HepG2 (cell line): Measurements from ENCODE around the gene TRIO. TPM values are rescaled to one million over a fixed set of nuclear protein-coding genes. Genes with fewer than 3 reads are reported as not detected.

Experiments used
- ATF7-NPFF ChIP-seq: sonication (generic); formaldehyde crosslinking; IDR thresholded peaks from 2 replicates; pipeline ENCODE4 v1.8.1; 2023; ENCODE audit warnings: mild to moderate bottlenecking, low read depth, missing genetic modification reagents, moderate library complexity
- CBFB ChIP-seq: sonication (generic); formaldehyde crosslinking; IDR thresholded peaks from 2 replicates; pipeline ENCODE4 v1.4.0; 2020; ENCODE audit warnings: missing genetic modification reagents
- FOSL1 ChIP-seq: sonication (generic); formaldehyde crosslinking; IDR thresholded peaks from 2 replicates; pipeline ENCODE4 v1.9.0; 2021; ENCODE audit warnings: missing genetic modification reagents, borderline replicate concordance
- HDAC2 ChIP-seq: sonication (generic); formaldehyde crosslinking; IDR thresholded peaks from 2 replicates; pipeline ENCODE4 v1.4.0; 2020; ENCODE audit warnings: missing genetic modification reagents
- HNF1A ChIP-seq, 2 experiments: sonication (generic) in 1 of 2; formaldehyde crosslinking in 1 of 2; IDR thresholded peaks; 2 replicates each; pipeline versions ENCODE4 v1.4.0 to v1.6.1; 2016 to 2020; ENCODE audit warnings: borderline replicate concordance in 1 of 2, low read depth in 1 of 2, mild to moderate bottlenecking in 1 of 2, missing genetic modification reagents in 1 of 2
- HNRNPLL ChIP-seq: fragments of 200-400 bp; formaldehyde crosslinking; IDR thresholded peaks from 2 replicates; pipeline ENCODE4 v1.6.1; 2017; ENCODE audit warnings: mild to moderate bottlenecking, low read depth, low read length; ENCODE audit not compliant: poor library complexity, severe bottlenecking
- IRF2 ChIP-seq: IDR thresholded peaks from 2 replicates; pipeline ENCODE4 v1.6.1; 2018; ENCODE audit warnings: missing genetic modification reagents, missing compliant biosample characterization
- KAT8 ChIP-seq: IDR thresholded peaks from 2 replicates; pipeline ENCODE4 v1.6.1; 2016; ENCODE audit warnings: missing genetic modification reagents, missing compliant biosample characterization
- KLF16 ChIP-seq, 2 experiments: sonication (generic) in 1 of 2; formaldehyde crosslinking in 1 of 2; IDR thresholded peaks; 2 replicates each; pipeline versions ENCODE4 v1.6.1 to v1.8.0; 2016 to 2023; ENCODE audit warnings: missing genetic modification reagents in 2 of 2, missing compliant biosample characterization in 1 of 2
- LCORL ChIP-seq, 2 experiments: fragments of 450-650 bp in 1 of 2; sonication (generic) in 1 of 2; formaldehyde crosslinking in 1 of 2; IDR thresholded peaks; 2 replicates each; pipeline versions ENCODE4 v1.5.0 to v1.6.1; 2017 to 2020; ENCODE audit warnings: antibody characterized with exemption in 1 of 2, missing genetic modification reagents in 1 of 2
- SATB2 ChIP-seq: sonication (generic); formaldehyde crosslinking; IDR thresholded peaks from 2 replicates; pipeline ENCODE4 v1.5.0; 2020; ENCODE audit warnings: missing genetic modification reagents
- SMARCC2 ChIP-seq: fragments of 450-650 bp; IDR thresholded peaks from 2 replicates; pipeline ENCODE4 v1.6.1; 2017; ENCODE audit warnings: antibody characterized with exemption, mild to moderate bottlenecking
- U2AF1 ChIP-seq: fragments of 200-400 bp; formaldehyde crosslinking; optimal IDR thresholded peaks from 2 replicates; pipeline ENCODE3; 2017; ENCODE audit warnings: mild to moderate bottlenecking, low read depth, low read length
- XRCC5 ChIP-seq: fragments of 200-400 bp; formaldehyde crosslinking; optimal IDR thresholded peaks from 2 replicates; pipeline ENCODE3; 2017; ENCODE audit warnings: mild to moderate bottlenecking, low read length
- ZBTB7B ChIP-seq: sonication (generic); formaldehyde crosslinking; IDR thresholded peaks from 2 replicates; pipeline ENCODE4 v1.4.0; 2020; ENCODE audit warnings: missing genetic modification reagents
- ZNF329 ChIP-seq: sonication (generic); formaldehyde crosslinking; IDR thresholded peaks from 2 replicates; pipeline ENCODE4 v1.9.0; 2021; ENCODE audit warnings: low read depth, mild to moderate bottlenecking, missing genetic modification reagents
- ZNF44 ChIP-seq: sonication (generic); formaldehyde crosslinking; IDR thresholded peaks from 2 replicates; pipeline ENCODE4 v1.5.1; 2020; ENCODE audit warnings: mild to moderate bottlenecking, missing genetic modification reagents
- ZNF501 ChIP-seq: sonication (generic); formaldehyde crosslinking; IDR thresholded peaks from 2 replicates; pipeline ENCODE4 v1.5.1; 2020; ENCODE audit warnings: mild to moderate bottlenecking, moderate library complexity, missing genetic modification reagents
- ZNF678 ChIP-seq: sonication (generic); formaldehyde crosslinking; IDR thresholded peaks from 2 replicates; pipeline ENCODE4 v1.4.0; 2020; ENCODE audit warnings: mild to moderate bottlenecking, missing genetic modification reagents
- ZNF724P ChIP-seq: sonication (generic); formaldehyde crosslinking; IDR thresholded peaks from 2 replicates; pipeline ENCODE4 v1.8.0; 2022; ENCODE audit warnings: missing genetic modification reagents, borderline replicate concordance
- ZSCAN25 ChIP-seq: sonication (generic); formaldehyde crosslinking; IDR thresholded peaks from 2 replicates; pipeline ENCODE4 v1.8.0; 2022; ENCODE audit warnings: mild to moderate bottlenecking, missing genetic modification reagents
- ZZZ3 ChIP-seq: sonication (generic); formaldehyde crosslinking; IDR thresholded peaks from 2 replicates; pipeline ENCODE4 v1.4.0; 2020; ENCODE audit warnings: missing genetic modification reagents, mild to moderate bottlenecking, borderline replicate concordance
- polyA plus RNA-seq, 8 experiments: library from polyadenylated mRNA; depleted of rRNA in 3 of 8; stranded (reverse) in 7 of 8; unstranded in 1 of 8; fragments of >200 nt; fragmentation: Illumina TruSeq in 4 of 8; extraction: Trizol in 4 of 8; gene quantifications; 2 replicates each; pipeline versions ENCODE4 v1.2.1 to v1.2.3, GENCODE V29; 2011 to 2016; ENCODE audit warnings: low read depth in 4 of 8, missing spikeins in 1 of 8, mixed read lengths in 1 of 8; ENCODE audit not compliant: insufficient read depth in 1 of 8
- total RNA-seq, 5 experiments: library from RNA; depleted of rRNA; stranded (reverse); fragments of >200 nt; fragmentation: Illumina TruSeq; extraction: Trizol; gene quantifications; 2 replicates each; pipeline ENCODE4 v1.2.3, GENCODE V29; 2016; ENCODE audit warnings: low read depth in 1 of 5
- TF ChIP-seq, protein P1 (sequence below): IDR thresholded peaks from 2 replicates; pipeline ENCODE4 v1.6.1; 2016; ENCODE audit warnings: missing compliant biosample characterization, missing genetic modification reagents, borderline replicate concordance
- TF ChIP-seq, protein P2 (sequence below): IDR thresholded peaks from 2 replicates; pipeline ENCODE4 v1.6.1; 2018; ENCODE audit warnings: missing genetic modification reagents, mild to moderate bottlenecking, missing compliant biosample characterization

The TRIO gene
- total and polyA plus RNA-seq, 2 of the 13 experiments (the other 11 are each of a cell fraction or from before 2014, with no cell fraction given): 45.2 to 45.9 TPM

- TF ChIP-seq, protein P1, sequence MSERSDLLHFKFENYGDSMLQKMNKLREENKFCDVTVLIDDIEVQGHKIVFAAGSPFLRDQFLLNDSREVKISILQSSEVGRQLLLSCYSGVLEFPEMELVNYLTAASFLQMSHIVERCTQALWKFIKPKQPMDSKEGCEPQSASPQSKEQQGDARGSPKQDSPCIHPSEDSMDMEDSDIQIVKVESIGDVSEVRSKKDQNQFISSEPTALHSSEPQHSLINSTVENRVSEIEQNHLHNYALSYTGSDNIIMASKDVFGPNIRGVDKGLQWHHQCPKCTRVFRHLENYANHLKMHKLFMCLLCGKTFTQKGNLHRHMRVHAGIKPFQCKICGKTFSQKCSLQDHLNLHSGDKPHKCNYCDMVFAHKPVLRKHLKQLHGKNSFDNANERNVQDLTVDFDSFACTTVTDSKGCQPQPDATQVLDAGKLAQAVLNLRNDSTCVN (CRISPR knock-in tag): 0 out of 2 replicates have a peak, but pooled peaks have one; percentile 24
- TF ChIP-seq FOSL1 (CRISPR knock-in tag) (no peak), ZNF44 (CRISPR knock-in tag) (no peak), ZBTB7B (peak; percentile 76; the same call in 1 of the 2 replicates), IRF2 (peak; percentile 49; the same call in 1 of the 2 replicates), LCORL (IDR thresholded peaks at IDR 0.05) (no peak), LCORL (CRISPR knock-in tag; IDR thresholded peaks at IDR 0.05) (peak; percentile 53), ZSCAN25 (CRISPR knock-in tag) (no peak), SATB2 (CRISPR knock-in tag) (no peak), ATF7-NPFF (CRISPR knock-in tag) (no peak; the same call in 1 of the 2 replicates), XRCC5 (peak; percentile 74), HNF1A (IDR thresholded peaks at IDR 0.05; ENCODE audit: low read depth) (no peak), HNF1A (CRISPR knock-in tag; IDR thresholded peaks at IDR 0.05; ENCODE audit: borderline replicate concordance) (peak; percentile 18; the same call in 1 of the 2 replicates), KLF16 (CRISPR knock-in tag; IDR thresholded peaks at IDR 0.05) (peak in 1 of 2 experiments; percentile 82; a peak in 2 of 4 replicates), U2AF1 (no peak), ZNF678 (CRISPR knock-in tag) (no peak), HDAC2 (CRISPR knock-in tag) (0 out of 2 replicates have a peak, but pooled peaks have one; percentile 14), ZNF724P (no peak), KAT8 (CRISPR knock-in tag) (peak; percentile 51), ZNF501 (CRISPR knock-in tag) (0 out of 2 replicates have a peak, but pooled peaks have one; percentile 35), ZZZ3 (CRISPR knock-in tag) (no peak), ZNF329 (peak; percentile 38; the same call in 1 of the 2 replicates), CBFB (no peak), SMARCC2 (no peak), HNRNPLL (peak; percentile 63)
- TF ChIP-seq, protein P2, sequence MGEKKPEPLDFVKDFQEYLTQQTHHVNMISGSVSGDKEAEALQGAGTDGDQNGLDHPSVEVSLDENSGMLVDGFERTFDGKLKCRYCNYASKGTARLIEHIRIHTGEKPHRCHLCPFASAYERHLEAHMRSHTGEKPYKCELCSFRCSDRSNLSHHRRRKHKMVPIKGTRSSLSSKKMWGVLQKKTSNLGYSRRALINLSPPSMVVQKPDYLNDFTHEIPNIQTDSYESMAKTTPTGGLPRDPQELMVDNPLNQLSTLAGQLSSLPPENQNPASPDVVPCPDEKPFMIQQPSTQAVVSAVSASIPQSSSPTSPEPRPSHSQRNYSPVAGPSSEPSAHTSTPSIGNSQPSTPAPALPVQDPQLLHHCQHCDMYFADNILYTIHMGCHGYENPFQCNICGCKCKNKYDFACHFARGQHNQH (CRISPR knock-in tag): peak; percentile 51
Observed at GRCh38 chr5:14142827-14143545, at the start of gene TRIO (continued).
